Measurements from ENCODE around the gene SLX4IP. TPM values are rescaled to one million over a fixed set of nuclear protein-coding genes. Genes with fewer than 3 reads are reported as not detected.

The SLX4IP gene
- total RNA-seq, 1 experiment from 2014 or later = 7.4 TPM

DNA sequence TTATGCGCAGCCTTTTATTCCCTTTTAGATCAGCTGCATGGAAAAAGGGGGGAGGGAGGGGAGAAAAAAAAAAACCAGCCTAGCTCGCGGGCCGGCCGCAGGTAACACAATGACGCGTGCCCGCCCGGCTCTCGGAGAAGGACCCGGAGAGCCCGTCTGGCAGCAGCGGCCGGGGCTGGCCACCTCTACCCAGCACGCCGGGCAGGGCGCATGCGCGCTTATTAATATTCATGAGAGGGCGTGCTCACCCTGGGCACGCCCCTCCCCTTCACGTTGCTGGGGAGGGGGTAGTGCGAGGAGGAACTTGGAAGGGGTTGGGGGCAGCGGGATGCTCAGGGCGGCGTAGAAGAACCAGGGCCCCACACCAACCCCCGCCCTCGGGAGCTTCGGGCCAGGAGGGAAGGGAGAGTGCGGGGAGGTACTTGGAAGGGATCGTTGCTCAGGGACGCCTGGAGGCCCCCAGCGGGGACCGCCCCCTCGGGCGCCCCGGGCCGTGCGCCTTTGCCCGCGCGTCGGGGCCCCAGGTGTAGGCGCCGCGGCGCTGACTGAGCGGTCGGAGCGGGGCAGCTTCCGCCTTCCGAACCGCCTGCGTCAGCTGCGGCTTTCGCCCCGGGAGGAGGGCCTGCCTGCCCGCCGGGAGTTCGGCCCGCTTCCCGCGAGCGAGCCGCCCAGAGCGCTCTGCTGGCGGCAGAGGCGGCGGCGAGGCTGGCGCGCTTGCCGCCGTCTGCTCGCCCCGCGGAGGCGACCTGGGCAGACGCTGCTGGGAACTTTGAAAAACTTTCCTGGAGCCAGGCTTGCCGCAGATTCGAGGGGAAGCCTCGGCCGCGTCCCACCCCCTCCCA, 239.0 kb downstream of the SLX4IP start, which contains the start of gene JAG1 (continued):
- TF ChIP-seq, protein P1, sequence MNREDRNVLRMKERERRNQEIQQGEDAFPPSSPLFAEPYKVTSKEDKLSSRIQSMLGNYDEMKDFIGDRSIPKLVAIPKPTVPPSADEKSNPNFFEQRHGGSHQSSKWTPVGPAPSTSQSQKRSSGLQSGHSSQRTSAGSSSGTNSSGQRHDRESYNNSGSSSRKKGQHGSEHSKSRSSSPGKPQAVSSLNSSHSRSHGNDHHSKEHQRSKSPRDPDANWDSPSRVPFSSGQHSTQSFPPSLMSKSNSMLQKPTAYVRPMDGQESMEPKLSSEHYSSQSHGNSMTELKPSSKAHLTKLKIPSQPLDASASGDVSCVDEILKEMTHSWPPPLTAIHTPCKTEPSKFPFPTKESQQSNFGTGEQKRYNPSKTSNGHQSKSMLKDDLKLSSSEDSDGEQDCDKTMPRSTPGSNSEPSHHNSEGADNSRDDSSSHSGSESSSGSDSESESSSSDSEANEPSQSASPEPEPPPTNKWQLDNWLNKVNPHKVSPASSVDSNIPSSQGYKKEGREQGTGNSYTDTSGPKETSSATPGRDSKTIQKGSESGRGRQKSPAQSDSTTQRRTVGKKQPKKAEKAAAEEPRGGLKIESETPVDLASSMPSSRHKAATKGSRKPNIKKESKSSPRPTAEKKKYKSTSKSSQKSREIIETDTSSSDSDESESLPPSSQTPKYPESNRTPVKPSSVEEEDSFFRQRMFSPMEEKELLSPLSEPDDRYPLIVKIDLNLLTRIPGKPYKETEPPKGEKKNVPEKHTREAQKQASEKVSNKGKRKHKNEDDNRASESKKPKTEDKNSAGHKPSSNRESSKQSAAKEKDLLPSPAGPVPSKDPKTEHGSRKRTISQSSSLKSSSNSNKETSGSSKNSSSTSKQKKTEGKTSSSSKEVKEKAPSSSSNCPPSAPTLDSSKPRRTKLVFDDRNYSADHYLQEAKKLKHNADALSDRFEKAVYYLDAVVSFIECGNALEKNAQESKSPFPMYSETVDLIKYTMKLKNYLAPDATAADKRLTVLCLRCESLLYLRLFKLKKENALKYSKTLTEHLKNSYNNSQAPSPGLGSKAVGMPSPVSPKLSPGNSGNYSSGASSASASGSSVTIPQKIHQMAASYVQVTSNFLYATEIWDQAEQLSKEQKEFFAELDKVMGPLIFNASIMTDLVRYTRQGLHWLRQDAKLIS (CRISPR knock-in tag; IDR thresholded peaks at IDR 0.05; ENCODE audit: borderline replicate concordance) = no peak
- TF ChIP-seq NR3C1 (CRISPR knock-in tag; conservative IDR thresholded peaks at IDR 0.05; ENCODE audit: low read depth) = 0 out of 2 replicates have a peak, but pooled peaks have one; percentile 16

DNA sequence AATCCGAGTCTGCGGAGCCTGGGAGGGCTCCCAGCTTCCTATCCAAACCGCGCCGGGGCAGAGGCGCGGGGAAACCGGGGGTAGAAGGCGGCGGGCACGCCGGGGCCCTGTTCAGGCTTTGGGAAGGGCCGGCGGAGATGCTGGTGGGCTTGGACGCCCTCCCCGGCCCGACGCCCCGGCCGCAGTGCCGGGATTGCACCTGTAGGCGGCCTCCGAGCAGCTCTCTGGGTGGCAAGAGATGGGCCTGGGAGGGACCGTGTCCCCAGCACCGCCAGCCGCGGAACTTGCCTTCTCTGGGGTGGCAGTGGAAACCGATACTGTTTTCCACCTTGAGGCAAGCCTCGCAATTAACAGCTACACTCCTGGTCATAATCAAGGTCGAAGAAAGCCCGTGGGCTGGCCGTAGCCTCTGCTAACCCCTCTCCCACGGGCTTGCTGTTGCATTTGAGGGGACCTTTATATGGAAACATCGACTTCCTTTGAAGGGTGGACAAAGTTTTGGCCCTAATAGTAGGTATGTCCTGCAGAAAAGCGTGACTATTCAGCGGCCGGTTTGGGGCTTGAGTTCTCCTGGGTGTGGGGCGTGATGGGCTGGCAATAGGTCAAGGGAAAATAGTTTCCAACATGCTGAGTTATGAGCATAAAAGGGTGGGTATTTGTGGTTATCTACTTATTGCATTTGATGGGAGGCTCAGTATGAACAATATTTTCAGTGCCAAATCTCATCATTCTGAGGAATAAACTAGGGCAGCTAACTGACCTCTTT, 239.8 kb downstream of the SLX4IP start:
- Mint-ChIP-seq H3K4me3 (peak overlapping the region; percentile 74), H3K36me3 (no peaks in the 10 kb centered on the region), H3K27me3 (ENCODE audit: low read depth) (no peaks in the 10 kb centered on the region), H3K9me3 (no peaks in the 10 kb centered on the region), H3K4me1 (peaks cover 32% of the 10 kb centered on the region), H3K27ac (peak overlapping the region; percentile 82)
- ChIA-PET POLR2A (interaction anchor here (0.6 to 2.1 kb wide), 10 partner anchors 10 to 574 kb away, joined by 3 to 12 read pairs (median 3); partner anchors contain the start of genes MKKS, SLX4IP and SNAP25), CTCF (interaction anchor here (0.6 to 3.5 kb wide), 19 partner anchors 8 to 647 kb away, joined by 3 to 22 read pairs (median 4); partner anchors contain the start of gene MKKS)
- TF ChIP-seq NFYB (CRISPR knock-in tag; conservative IDR thresholded peaks at IDR 0.05; ENCODE audit: low read depth) = no peak
- no peak for TF ChIP-seq SMAD3 (CRISPR knock-in tag; IDR thresholded peaks at IDR 0.05; ENCODE audit: borderline replicate concordance)
- 0 out of 2 replicates have a peak, but pooled peaks have one; percentile 14 for TF ChIP-seq FOXK1 (CRISPR knock-in tag; IDR thresholded peaks at IDR 0.05)
- 0 out of 2 replicates have a peak, but pooled peaks have one; percentile 21 for TF ChIP-seq ZBTB21 (CRISPR knock-in tag; IDR thresholded peaks at IDR 0.05; ENCODE audit: borderline replicate concordance)
- TF ChIP-seq, protein P2, sequence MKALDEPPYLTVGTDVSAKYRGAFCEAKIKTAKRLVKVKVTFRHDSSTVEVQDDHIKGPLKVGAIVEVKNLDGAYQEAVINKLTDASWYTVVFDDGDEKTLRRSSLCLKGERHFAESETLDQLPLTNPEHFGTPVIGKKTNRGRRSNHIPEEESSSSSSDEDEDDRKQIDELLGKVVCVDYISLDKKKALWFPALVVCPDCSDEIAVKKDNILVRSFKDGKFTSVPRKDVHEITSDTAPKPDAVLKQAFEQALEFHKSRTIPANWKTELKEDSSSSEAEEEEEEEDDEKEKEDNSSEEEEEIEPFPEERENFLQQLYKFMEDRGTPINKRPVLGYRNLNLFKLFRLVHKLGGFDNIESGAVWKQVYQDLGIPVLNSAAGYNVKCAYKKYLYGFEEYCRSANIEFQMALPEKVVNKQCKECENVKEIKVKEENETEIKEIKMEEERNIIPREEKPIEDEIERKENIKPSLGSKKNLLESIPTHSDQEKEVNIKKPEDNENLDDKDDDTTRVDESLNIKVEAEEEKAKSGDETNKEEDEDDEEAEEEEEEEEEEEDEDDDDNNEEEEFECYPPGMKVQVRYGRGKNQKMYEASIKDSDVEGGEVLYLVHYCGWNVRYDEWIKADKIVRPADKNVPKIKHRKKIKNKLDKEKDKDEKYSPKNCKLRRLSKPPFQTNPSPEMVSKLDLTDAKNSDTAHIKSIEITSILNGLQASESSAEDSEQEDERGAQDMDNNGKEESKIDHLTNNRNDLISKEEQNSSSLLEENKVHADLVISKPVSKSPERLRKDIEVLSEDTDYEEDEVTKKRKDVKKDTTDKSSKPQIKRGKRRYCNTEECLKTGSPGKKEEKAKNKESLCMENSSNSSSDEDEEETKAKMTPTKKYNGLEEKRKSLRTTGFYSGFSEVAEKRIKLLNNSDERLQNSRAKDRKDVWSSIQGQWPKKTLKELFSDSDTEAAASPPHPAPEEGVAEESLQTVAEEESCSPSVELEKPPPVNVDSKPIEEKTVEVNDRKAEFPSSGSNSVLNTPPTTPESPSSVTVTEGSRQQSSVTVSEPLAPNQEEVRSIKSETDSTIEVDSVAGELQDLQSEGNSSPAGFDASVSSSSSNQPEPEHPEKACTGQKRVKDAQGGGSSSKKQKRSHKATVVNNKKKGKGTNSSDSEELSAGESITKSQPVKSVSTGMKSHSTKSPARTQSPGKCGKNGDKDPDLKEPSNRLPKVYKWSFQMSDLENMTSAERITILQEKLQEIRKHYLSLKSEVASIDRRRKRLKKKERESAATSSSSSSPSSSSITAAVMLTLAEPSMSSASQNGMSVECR (CRISPR knock-in tag; IDR thresholded peaks at IDR 0.05; ENCODE audit: borderline replicate concordance) = 0 out of 2 replicates have a peak, but pooled peaks have one; percentile 19
- peak; percentile 71 for TF ChIP-seq GABPB1 (CRISPR knock-in tag; IDR thresholded peaks at IDR 0.05)
- TF ChIP-seq, protein P3, sequence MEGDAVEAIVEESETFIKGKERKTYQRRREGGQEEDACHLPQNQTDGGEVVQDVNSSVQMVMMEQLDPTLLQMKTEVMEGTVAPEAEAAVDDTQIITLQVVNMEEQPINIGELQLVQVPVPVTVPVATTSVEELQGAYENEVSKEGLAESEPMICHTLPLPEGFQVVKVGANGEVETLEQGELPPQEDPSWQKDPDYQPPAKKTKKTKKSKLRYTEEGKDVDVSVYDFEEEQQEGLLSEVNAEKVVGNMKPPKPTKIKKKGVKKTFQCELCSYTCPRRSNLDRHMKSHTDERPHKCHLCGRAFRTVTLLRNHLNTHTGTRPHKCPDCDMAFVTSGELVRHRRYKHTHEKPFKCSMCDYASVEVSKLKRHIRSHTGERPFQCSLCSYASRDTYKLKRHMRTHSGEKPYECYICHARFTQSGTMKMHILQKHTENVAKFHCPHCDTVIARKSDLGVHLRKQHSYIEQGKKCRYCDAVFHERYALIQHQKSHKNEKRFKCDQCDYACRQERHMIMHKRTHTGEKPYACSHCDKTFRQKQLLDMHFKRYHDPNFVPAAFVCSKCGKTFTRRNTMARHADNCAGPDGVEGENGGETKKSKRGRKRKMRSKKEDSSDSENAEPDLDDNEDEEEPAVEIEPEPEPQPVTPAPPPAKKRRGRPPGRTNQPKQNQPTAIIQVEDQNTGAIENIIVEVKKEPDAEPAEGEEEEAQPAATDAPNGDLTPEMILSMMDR (IDR thresholded peaks at IDR 0.05) = peak; percentile 62; the same call in 1 of the 2 replicates
- no peak for TF ChIP-seq MXD4 (CRISPR knock-in tag; IDR thresholded peaks at IDR 0.05; ENCODE audit: borderline replicate concordance)
- DNase-seq (ENCODE audit: low spot score) = peak; percentile 90
- peak; percentile 47 for ATAC-seq

Measured in WTC11 (cell line).